Dedifferentiated amniotic fluid mesenchymal stem cell (primary cell): ENCODE results near the gene PSPH.
"Not testable (repeated sequence)": the region's sequence is repeated elsewhere in the genome, so short reads cannot be mapped to it uniquely, and the experiment has no call there.

Experiments
- DNase-seq: peaks from one replicate; pipeline ENCODE4 v3.0.0-alpha.2; 2016; ENCODE audit errors: extremely low spot score

The PSPH gene

GRCh38 chr7:56051339-56052191, at the start of gene PSPH, which contains the start of gene CCT6A:
Gene PSPH, minus strand, starts transcription at chr7:56051444. Its CDS starts 30,232 bp downstream, at chr7:56021212.
Gene CCT6A, plus strand, starts transcription at chr7:56051765. Its CDS starts 84 bp downstream, at chr7:56051849.
- DNase-seq: peak; percentile 98

- no peak for DNase-seq
These were observed 48.4 kb upstream of the PSPH start for GRCh38 chr7:56099653-56100052.

GRCh38 chr7:56098187-56099008, 47.2 kb upstream of the PSPH start:
- not testable (repeated sequence) for DNase-seq

GRCh38 chr7:56097700-56098099, 46.5 kb upstream of the PSPH start:
- DNase-seq: peak; percentile 86

- peak; percentile 70 for DNase-seq
These were observed 41.7 kb upstream of the PSPH start, which contains the start of gene PHKG1 for GRCh38 chr7:56092789-56093531. Gene PHKG1, minus strand, starts transcription at chr7:56092952. Its CDS starts 4,011 bp downstream, at chr7:56088941.

- DNase-seq: not testable (repeated sequence)
These were observed 41.1 kb upstream of the PSPH start for GRCh38 chr7:56092388-56092787.

- DNase-seq: peak; percentile 55
These were observed 40.3 kb upstream of the PSPH start for GRCh38 chr7:56091591-56091990.

- no peak for DNase-seq
These were observed 36.2 kb upstream of the PSPH start for GRCh38 chr7:56087445-56087844.

- DNase-seq: no peak
These were observed 35.5 kb upstream of the PSPH start for GRCh38 chr7:56086761-56087160.

GRCh38 chr7:56083150-56083785, 32.0 kb upstream of the PSPH start:
- no peak for DNase-seq

- no peak for DNase-seq
These were observed 30.5 kb upstream of the PSPH start for GRCh38 chr7:56081626-56082340.

- not testable (repeated sequence) for DNase-seq
These were observed 29.6 kb upstream of the PSPH start for GRCh38 chr7:56080726-56081435.

GRCh38 chr7:56079450-56080185, 28.4 kb upstream of the PSPH start:
- DNase-seq: peak; percentile 60

- no peak for DNase-seq
These were observed 27.0 kb upstream of the PSPH start for GRCh38 chr7:56078196-56078595.

GRCh38 chr7:56077681-56078080, 26.4 kb upstream of the PSPH start:
- DNase-seq: no peak

- DNase-seq: peak; percentile 83
These were observed 23.1 kb upstream of the PSPH start for GRCh38 chr7:56074371-56074791.

GRCh38 chr7:56066376-56066775, 15.1 kb upstream of the PSPH start:
- DNase-seq: not testable (repeated sequence)

- DNase-seq: peak; percentile 84
These were observed 12.8 kb upstream of the PSPH start, which contains the start of gene SUMF2 for GRCh38 chr7:56063882-56064625. Gene SUMF2, plus strand, starts transcription at chr7:56064286. Its CDS starts 26 bp downstream, at chr7:56064312.
